GM19035 (cell line): ENCODE measurements around the gene NT5DC3.
A peak's percentile ranks its signal among the peaks of the same experiment; 100 is the strongest.
"Not testable (repeated sequence)": the region's sequence is repeated elsewhere in the genome, so short reads cannot be mapped to it uniquely, and the experiment has no call there.

ENCODE experiments used
- ATAC-seq: cut with Tn5 transposase; IDR thresholded peaks from one replicate; pipeline ENCODE4 v1.9.1; 2021; ENCODE audit not compliant: unreplicated experiment

Gene NT5DC3

DNA sequence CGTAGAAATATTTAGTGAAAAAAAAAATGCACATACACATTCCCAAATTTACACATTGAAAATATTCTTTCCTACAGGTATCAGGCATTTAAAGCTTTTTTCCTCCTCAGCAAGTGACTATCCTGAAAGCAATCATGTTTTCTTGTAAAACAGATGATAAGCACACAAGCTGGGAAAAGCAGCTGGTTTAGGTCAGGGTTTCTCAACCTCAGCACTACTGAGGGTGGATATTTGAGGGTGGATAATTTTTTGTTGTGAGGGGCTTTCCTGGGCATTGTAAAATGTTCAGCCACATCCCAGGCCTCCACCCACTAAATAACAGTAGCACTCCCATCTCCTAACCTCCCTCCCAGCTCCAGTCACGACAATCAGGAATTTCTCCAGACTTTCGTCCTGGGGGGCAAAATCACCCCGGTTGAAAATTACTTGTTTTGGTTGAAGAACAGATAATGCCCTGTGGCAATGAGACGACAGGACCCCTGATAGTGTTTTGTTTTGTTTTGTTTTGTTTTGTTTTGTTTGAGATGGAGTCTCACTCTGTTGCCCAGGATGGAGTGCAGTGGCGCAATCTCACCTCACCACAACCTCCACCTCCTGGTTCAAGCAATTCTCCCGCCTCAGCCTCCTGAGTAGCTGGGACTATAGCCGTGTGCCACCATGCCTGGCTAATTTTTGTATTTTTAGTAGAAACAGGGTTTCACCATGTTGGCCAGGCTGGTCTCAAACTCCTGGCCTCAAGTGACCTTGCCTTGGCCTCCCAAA lies 15.0 kb upstream of the NT5DC3 start:
- ATAC-seq: no peak

- ATAC-seq: no peak
Measured at GRCh38 chr12:103855036-103855712, 14.1 kb upstream of the NT5DC3 start.

GRCh38 chr12:103854372-103854973 lies 13.4 kb upstream of the NT5DC3 start:
- no peak for ATAC-seq

- no peak for ATAC-seq
Measured at GRCh38 chr12:103852498-103852997, 11.5 kb upstream of the NT5DC3 start.

DNA sequence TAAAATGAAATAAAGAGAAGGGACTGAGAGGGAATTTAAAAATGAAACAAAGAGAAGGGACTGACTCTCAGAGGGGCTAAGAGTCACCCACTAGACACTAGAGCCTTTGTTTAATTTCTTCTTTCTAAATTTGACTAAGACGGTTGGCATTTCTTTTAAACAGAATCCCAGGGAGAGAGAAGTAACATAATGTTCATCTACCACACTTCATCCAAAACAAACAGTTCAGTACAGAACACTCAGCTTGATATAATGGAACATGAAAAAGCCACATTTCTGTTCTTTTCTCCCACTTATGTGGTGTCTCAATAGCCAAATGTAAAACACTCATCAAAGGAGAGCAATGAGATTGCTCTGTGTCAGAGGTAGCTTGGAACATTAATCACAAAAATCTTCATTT lies 10.1 kb upstream of the NT5DC3 start:
- ATAC-seq: no peak

DNA sequence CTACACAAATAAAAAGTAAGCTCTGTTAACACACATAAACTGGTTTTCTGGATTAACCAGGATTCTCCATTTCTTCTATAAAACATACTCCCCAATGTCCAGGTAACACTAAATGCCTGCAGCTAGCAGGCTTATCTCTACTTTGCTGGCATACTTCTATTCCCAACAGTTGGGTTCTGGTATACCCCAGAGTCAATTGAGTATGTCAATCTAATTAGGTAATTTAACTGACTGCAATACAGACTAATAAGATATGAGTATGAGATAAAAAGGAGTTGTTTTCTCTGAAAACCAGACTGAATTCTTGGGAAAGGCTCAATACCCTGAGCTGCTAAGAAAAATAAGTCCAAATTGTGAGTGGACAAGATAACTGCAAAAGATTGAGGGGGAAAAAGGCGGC lies 9.4 kb upstream of the NT5DC3 start:
- ATAC-seq: no peak

DNA sequence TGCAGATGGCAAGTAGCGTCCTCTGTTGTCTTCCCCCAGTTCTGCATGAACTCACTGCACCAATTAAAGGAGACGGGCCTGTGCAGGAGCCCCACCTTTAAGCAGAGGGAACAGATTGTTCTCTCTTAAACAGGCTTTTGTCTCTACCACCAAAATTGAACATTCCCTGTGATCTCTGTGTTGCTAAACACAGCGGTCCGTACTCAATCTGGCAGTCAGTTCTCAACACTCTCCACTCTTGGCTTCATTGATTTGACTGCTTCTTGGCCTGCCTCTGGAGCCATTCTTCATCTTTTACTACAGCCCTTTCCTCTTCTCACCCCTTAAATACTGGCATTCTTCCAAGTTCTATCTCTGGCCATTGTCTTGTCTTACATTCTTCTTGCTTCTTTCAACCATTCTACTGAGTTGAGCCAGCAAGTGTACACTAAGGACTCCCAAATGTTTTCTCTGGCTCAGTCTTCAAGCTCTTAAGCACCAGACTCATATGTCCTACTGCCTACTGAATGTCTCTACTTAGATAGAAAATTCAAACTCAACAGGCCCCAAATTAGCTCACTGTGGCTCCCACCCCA lies 8.0 kb upstream of the NT5DC3 start:
- ATAC-seq: no peak

DNA sequence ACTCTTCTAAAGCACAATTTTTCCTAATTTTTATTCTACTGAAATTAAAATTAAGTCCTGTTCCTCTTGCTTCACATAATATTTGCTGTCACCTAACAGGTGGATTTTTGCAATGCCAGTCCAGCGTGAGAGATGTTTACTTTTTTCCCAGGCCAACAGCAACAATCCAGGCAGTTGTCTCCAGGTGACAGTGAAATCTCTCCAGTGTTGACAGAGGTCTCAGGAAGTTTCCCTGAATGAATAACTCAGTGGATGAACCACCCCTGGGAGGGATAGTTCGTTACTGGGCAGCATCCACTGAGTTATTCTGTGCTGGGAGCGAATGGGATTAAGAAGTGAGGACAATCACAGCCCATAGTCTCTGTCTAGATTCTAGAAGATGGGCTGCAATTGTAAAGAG lies 7.1 kb upstream of the NT5DC3 start:
- no peak for ATAC-seq

DNA sequence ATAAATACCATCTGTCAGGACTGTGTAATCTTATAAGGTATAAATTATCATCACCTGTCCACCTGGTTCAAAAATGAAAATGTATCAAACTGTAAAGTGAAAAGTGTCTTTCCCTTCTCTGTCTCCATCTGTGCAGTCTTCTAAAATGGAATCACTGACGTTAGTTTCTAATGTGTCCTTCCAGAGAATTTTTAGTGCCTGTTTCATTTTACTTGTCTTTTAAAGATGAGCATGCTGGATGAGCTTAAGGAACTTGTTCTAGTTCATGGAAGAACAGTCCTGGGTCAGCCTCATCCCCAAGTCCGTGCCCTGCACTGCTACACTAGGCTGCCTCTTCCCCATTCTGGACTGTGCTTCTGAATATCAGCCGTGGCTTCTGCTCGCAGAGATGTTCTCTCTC lies 5.4 kb upstream of the NT5DC3 start:
- ATAC-seq: no peak

DNA sequence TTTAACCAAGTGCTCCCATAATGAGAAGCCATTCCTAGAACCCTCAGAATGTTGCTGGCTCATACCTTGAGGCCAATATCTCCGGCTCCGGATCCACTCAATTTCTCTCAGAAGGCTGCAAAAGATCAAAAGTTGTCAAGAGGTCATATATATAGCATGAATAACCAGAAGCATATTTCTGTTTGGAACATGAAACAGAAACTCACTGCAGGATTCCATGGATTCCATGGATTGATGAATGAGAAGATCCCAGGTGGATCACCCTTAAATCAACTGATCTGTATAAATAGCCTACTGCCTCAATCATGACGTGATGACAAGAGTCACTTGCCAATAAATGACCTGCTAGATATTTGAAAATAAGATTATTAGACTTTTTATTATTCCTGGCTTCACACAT lies 3.3 kb upstream of the NT5DC3 start:
- ATAC-seq: no peak

DNA sequence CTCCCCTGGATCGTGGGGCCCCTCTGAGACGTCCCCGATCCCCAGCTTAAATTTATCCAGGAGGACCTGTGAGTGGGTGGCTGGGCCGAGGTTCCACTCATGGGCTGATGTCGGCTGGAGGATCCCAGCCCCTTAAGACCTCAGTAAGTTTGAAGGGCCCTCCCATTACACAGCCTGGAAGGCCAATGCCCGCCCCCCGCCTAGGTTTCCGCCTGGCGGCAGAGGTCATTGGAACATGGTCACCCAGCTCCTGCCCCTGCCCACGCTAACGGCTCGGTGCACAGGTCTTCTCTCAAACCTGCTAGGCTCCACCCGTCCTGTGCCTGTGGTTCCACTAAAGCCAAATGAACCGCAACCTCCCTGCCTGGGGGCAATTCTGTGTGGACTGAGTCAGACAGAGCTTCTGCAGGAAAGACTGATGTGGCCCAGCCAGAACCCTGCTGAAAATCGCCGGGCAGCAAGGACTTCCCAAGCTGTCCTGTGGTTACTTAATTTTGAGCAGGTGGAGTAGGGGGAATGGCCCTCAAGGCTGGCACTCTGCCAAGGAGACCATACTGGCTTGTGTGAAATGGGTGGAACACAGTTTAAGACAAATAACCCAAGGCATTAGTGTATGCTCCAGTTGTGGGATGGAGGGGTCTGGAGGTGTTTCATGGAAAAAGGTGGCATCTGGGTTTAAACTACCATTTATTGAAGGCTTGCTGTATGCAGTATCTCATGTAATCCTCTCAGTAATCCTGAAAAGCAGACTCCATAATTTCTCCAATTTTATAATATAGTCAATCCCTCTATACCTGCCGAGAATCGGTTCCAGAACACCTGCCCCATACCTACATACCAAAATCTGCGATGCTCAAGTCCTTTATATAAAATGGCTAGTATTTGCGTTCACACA lies 903 bp upstream of the NT5DC3 start:
- ATAC-seq: peak; percentile 24

- ATAC-seq: peak; percentile 30
Measured at GRCh38 chr12:103840462-103840875, 565 bp downstream of the NT5DC3 start.

DNA sequence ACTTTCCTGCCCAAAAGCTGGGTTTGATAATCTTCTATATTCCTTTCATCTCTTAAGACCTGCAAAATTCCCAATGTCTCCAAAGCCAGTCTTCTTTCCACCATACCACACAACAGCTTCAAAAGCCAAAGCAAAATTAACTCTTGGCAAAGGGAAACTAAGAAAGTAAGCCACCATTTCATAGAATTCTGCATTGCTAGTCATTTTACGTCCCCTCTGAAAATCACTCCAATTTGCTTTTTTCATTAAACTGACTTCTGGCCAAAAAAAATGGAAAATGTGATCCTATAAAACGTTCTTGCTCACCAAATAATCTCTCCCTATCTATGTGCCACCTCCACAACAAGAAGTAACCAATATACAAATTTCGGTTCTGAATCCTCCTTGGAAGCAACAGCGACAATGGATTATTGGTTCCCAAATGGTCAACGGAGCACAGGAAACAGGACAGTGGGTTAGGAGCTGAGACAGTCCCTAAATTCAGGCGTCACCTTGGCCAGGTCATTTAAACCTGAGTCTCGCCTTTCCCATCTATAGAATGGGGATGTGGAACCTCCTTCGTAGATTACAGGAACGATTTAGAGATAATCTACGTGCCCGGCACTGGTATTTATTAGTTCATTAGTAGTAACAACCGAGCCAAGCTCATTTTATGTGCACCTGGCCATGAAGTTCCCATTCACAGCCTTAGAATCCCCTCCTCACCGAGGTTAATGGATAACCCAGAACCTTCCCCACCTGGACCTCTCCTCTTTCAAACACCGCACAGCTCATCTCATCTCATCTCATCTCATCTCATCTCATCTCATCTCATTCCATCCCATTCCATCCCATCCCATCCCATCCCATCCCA lies 1.2 kb downstream of the NT5DC3 start:
- no peak for ATAC-seq

GRCh38 chr12:103839103-103839502 lies 1.9 kb downstream of the NT5DC3 start:
- ATAC-seq: no peak

GRCh38 chr12:103838254-103838914 lies 2.6 kb downstream of the NT5DC3 start:
- ATAC-seq: no peak

GRCh38 chr12:103836345-103836744 lies 4.7 kb downstream of the NT5DC3 start:
- no peak for ATAC-seq

- not testable (repeated sequence) for ATAC-seq
Measured at GRCh38 chr12:103835747-103836335, 5.2 kb downstream of the NT5DC3 start.

- no peak for ATAC-seq
Measured at GRCh38 chr12:103834942-103835341, 6.1 kb downstream of the NT5DC3 start.

- ATAC-seq: no peak
Measured at GRCh38 chr12:103833891-103834290, 7.1 kb downstream of the NT5DC3 start.
